Stimulated activated CD8-positive, alpha-beta memory T cell treated with anti-CD3 and anti-CD28 coated beads, Interleukin-2, amount 100 ng/mL, for 48 hours (primary cell): ENCODE measurements around the gene NCAM1.
"Not testable (repeated sequence)": the region's sequence is repeated elsewhere in the genome, so short reads cannot be mapped to it uniquely, and the experiment has no call there.

ENCODE experiments used
- DNase-seq, 2 donors: peaks; one replicate each; pipeline ENCODE4 v3.0.0-alpha.2; 2020; ENCODE audit warnings: low read depth in 2 of 2

Gene NCAM1

DNA sequence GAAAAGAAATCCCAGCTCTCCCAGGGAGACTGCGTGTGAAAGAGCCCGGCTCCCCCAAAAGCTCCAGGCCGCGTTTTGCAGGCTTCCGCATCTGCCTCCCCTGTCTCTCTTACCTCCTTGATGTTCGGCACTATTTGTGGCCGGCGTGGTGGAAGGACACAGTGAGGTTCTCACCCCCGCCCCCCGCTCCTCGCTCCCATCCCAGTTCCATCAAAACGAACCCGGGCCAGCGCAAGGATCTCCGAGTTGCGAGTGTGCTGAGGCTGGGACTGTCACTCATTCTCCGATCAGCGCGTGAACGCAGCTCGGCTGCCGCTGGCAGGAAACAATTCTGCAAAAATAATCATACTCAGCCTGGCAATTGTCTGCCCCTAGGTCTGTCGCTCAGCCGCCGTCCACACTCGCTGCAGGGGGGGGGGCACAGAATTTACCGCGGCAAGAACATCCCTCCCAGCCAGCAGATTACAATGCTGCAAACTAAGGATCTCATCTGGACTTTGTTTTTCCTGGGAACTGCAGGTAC lies at the start of gene NCAM1:
NCAM1 (plus strand) TSS at position 275 of the 523 bp plus-strand sequence.
- peak in 1 of 2 donors; percentile 17 for DNase-seq

DNA sequence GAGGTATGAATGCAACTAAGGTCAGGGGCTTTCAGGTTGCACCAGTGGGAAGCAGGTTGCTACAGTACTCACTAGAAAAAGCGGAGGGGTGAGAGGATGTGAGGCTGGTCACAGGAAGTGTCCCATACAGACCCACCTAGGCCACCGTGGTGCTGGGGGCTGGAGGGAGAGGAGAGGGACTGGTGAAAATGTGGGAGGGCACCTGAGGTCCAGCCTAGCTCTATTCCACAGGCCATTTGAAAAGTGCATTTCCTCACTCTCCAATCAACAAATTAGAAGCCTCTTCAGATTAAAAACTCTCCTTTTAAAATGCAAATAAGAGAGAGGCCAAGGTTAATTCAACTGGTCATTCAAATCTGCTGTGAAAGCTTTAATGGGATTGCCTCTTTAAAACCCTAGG lies 38.6 kb upstream of the NCAM1 start:
- no peak for DNase-seq

DNA sequence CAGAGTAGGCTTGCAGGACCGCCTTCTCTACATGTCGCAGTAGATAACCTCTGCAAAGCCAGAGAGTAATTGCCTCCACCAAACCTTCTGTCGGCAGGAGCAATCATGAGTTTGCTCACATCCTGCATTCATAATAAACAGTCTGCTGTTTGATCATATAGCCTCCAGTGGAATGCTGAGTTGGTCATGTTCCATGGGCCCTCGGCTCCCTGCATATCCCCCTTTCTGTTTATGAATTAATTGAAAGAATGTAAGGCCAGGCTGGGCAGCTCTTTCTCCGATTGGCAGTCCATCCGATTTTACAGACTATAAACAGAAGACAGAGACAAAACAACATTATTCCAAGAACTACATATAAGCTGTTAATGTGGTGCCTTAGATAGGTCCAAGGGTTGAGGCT lies 36.4 kb upstream of the NCAM1 start:
- DNase-seq = not testable (repeated sequence)

DNA sequence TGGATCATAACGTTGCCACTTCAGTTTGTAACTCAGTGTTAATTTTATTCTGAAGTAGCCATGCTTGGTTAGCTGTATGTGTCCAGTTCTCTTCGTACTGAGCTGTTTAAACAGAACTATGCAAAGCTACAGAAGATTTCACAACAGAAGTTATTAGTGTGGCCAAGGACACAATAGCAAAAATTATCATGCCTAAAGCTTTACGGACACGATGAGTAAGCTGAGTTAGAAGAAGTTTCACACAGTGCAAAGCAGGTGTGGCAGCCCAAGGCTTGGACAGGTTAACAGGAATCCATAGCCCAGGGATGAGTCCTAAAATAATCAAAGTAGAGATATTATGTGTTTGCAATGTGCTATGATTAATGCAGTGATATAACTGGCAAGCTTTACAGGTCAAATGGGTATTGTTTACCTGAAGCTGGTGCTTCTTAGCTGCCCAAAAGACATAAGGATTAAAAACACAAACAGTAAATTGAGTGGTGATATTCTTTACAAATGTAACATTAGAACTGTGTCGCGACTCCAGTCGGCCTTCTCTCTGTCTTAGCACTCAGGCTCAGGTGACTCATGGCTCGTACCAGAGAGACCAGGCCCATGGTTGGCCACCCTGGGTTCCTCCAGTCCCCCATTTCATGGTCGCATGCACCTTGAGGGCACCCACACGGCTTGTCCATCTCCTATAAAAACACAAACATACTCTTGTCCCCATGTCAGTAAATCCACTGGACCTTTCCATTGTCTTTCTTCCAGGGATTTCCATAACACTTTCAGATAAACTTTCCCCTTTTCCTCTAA lies 35.5 kb upstream of the NCAM1 start:
- no peak for DNase-seq

DNA sequence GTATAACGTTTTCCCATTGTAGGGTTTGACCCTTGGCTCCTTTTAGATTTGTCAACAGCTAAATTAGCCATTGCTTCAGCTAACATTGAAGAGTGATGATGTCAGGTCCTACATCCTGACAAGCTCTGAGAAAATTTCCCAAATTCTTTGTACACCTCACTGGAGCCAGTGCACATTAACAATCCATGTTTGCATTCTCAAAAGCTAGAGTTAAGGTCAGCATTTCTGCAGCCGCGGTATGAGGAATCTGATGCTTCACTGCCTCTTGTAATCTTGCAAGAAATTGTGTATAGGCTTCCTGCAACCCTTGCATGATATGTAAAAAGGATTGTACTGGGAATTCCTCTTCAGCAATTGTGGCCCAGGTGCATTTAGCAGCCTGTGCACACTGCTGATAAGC lies 33.1 kb upstream of the NCAM1 start:
- no peak for DNase-seq

DNA sequence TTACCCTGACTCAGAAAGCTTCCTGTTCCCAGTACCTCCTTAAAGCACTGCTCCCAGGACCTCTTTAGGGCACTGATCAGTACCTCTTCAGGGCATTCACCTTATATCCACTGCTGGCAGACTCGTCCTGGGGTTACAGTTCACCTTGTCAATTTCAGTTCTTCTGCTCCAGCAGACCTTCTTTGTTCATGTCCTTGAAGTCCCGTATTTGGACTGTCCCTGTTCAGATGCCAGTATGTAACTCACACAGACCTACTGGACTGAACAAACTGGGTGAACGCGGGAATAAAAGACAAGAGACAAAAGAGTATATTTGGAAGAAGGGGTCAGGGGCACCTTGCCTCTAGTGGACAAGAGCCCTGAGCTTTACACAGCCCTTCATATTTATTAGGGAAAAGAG lies 31.8 kb upstream of the NCAM1 start:
- DNase-seq = no peak

DNA sequence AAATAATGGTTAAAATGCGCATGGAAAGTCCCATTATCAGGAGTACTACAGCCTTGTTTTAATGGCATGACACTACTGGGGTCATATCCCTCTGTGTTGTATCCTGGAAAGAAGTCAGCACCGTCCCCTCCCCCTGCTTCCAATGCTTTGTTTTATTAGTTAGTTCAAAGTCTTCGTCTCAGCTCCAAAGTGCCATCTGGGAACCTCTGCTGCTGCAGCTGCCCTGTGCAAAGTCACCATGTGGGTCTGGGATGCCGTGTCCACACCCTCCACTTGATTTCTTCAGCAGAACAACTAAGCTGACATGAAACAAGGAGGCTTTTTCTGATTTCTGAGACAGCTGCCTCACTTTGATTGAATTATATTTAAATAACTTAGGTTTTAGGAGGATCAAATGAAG lies 29.5 kb upstream of the NCAM1 start:
- no peak for DNase-seq

DNA sequence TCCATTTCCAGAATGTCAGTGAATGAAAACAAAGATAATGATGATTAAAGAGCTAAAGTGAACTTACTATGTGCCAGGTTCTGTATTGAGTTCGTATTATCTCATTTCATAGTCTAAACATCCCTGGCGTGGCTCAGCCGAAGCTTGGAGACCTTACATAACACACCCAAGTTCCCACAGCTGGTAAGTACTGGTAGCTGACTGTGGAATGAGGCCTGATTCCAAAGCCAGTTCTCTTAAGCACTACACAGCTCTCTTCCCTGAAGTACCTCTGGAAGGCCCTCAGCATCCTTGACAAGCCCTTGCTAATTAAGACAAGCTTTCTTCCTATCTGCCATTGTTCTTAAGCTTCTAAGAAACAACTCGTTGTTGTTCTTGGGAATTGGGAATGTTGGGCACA lies 28.6 kb upstream of the NCAM1 start:
- no peak for DNase-seq

DNA sequence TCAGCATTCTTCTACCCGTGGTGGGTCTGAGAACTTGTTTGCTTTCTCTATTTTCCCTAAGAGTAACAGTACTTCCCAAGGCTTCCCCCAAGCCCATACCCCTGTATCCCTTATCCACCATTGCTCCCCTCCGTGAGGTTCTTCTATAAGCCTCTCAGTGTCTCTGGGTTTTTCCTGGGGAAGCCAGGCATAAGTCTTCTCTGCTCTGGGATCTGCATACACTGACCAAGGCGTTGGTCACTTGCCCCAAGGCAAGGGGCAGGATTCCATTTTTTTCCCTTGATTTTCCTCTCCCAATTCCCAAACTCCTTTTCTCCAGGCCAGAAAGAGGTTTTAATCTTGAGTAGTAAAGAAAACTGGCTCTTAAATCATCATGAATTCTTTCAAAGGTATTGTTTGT lies 27.2 kb upstream of the NCAM1 start:
- no peak for DNase-seq

DNA sequence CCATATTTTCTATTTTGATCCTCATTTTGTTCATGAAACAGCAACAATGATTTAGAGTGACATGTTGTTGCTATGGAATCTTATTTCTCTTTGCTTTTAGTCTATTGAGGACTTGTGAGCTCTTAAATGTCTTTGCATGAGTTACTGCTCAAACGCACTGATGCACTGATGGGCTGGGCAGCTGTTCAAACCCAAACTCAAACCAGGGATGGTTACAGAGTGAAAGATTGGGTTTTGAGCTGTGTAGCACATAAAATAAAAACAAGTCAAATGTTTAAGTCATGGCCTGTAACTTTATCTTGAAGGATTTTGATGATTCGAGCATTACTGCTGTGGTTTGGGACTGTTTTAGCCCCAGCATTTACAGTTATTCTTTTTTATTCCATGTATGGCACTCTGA lies 20.1 kb upstream of the NCAM1 start:
- no peak for DNase-seq

DNA sequence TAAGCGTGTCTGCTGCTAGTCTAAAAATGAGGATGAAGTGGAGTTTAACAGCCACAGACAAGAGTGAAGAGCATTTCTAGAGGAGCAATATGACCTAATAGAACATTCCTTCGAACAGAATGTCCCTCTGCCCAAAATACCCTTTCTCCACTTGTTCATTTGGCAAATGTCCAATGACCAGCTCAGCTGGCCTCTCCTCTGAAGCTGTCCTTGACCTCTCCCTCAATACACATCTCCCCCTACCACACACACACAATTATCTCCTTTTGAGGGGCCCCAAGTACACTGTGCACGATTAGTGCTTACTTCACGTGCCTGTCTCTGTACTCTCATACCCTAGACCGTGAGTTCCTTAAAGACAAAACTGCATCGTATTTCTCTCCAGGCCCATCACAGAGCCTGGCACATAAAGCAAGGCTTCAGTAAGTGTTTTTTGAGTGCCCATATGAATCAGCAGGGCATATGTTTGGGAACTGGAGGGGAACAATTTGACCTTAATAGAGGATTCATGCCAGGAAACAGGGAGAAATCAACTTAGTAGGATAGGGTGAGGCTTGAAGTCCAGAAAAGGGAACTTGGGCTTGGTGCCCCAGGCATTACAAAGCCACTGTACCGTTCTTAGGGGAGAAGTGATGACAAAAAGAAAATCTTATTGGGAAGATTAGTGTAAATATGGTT lies 18.1 kb upstream of the NCAM1 start:
- DNase-seq = no peak

DNA sequence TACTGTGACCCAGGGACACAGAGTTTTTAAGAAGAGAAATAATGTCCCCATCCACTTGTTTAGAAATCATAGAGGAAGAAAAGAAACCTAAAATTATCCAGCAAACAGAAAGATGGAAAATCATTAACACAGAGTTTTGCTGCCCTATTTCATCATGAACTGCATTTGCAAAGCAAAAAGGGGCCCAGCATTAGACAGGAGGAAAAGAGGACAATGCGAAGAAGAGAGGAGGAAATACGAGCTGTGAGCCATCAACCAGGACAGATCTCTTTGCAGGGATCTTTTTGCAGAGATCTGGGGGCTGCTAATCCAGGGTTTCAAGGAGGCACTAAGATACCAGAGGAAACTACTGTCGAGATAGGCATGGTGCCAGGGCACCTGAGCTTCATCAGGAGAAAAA lies 14.4 kb upstream of the NCAM1 start:
- no peak for DNase-seq

DNA sequence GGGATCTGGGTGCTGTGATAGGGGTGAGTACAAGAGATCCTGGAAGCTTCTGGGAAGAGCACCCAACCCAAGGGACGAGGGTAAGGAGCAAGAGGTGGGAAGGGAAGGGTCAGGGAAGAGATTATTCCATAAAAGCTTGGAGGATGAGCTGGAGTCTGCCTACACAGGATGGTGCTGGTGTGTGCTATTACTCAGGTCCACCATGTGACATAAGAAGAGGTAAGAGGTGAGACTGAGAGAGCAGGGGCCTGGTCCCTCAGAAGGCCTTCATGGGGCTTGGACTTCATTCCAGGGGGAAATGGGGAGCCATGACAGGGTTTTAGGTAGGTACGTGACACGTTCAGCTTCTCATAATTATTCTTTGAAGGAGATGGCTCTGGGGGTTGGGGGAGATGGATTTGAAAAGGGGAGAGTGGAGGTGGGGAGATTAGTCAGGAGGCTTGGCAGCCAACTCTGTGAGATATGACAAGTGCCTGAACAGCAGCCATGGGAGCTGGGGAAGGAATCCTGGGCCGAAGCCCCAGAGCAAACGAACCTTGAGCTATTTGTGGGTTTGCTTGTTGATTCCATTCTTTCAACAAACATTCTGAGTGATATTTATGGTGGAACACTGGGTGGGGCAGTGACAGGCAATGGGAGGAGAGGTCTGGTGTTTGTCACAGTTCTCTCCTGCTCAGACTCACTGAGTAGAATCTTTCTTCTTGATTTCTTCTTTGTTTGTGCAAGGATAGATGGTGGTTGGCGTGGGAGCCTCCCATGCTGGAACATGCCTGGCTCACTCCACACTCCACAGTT lies 11.2 kb upstream of the NCAM1 start:
- DNase-seq = no peak

DNA sequence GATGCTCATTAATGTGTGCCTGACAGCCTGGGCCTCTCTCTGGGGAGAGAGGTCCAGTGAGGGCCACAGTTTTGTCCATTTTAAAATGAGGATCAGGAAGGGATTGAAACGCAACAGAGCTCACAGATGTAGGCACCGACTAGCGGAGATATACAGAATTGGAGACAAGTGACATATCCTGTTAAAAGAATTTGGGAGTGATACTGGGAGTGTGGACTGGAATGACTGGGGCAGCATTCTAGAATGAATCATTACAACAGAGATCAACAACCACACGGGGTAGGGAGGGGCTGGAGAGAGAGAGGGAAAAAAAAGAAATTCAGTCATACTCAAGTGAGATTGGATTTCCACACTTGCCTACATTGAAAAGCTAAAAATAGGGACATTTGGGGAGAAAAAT lies 2.5 kb upstream of the NCAM1 start:
- DNase-seq = no peak

DNA sequence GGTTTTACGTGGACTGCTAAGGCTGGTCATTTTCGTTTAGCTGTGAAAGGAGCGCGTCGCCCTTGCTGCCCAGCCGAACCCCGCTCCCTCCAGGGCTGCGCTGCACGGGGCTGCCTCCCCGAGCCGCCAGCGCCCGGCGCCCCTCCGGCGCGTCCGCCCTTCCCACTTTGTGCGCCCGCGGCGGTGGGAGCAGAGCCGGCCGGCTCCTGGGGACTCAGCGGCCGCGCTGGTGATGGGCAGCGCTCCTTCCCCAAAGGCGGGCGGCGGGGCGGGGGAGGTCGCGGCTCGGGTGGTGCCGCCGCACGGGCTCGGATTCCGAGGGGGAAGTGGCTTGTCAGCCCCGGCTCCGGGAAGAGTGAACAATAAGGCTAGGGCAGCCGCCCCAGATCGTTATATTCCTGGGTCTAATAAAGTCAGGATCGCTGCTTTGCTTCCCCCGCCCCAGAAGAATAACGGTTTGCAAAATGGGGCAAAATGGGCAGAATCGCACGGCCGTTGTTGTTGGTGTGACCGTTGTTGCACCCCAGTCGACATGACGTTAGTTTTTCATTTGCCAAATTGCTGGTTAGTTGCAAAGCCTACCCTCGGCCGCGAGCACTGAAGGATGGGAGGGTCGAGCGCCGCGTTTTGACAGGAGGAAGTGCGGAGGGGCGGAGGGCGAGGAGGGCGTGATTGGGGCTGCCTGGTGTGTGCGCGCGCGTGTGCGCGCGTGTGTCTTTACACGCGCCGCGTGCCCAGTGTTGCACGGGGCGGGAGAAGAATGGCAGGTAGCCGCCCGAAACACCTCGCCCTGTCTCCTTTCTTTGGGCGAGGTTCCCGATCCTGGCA lies 745 bp downstream of the NCAM1 start:
- no peak for DNase-seq

DNA sequence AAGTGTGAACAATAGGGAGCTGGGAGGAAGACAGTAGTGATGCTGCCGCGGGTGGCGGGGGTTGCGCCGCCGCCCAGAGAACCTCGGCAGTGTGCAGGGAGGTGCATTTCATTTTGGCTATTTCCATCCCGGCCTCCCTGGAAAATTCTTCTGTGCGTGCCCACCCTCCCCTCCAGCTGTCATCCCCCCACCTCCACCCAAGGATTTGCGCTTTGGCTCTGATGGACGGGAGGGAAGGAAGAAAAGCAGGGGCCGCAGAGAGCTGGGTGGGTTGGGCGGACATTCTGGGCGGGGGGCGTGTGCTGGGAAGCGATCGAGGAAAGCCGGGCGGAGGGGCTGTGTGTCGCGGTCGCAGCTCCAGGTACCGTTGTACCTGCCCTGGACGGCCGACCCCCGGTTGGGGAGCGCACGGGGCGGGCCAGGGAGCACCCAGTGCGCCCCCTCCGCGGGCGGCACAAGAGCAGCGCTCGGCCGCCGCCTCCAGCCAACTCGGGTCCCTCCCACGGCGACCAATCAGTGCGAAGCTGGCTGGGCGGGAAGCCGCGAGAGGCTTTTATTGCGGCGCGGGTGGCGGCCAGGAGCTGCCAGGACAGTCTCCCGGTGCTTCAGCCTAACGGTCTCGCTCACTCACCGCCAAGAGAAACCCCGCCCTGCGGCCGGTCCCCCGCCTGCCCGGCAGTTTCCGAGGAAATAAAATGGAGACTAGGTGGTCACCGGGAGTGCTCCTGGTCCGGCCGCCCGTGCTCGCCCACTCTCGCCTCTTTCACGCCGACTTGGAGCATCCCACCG lies 1.6 kb downstream of the NCAM1 start:
- no peak for DNase-seq

DNA sequence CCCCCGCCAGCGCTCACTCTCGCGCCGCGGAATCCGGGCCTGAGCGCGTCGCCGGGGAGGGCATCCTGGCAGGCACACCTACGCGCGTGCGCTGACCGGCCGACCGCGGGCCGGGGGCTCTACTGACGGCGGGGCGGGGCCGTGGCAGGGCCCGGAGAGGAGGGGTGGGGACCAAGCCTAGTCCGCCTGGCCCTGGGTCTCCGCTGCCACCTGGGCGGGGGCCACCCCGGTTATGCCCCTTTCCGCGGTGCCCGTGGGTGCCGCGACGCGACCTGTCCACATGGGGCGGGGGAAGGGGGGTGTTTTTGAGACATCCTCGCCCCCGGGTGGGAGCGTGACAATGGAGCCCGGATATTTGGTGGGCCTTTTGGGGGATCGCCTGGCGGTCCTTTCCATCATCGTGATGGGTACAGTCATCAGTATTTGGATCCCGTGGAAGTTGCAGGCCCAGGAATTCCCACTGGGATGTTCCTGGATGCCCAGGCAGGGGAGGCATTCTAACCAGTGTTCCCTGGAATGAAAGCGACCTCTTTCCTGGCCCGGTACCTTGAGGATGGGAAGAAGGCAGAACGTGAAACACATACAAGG lies 2.2 kb downstream of the NCAM1 start:
- DNase-seq = no peak

DNA sequence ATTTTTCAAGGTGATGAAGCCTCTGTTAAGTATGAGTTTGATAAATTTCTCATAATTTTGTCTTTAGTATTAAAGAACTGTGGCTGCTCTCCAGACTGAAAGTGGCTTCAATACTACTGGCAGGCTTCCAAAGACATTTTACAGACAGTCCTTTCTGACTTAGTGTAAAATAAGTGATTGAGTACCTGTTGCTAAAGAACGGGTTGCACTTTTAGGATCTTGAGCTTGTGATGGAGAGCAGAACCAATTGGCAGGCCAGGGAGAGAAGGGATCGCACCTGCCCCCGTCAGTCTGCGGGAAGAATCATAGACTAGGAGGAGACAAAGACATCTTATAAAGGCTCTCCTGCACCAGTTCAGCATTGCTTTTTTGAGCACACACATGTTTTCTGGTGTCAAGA lies 4.4 kb downstream of the NCAM1 start:
- DNase-seq = no peak

DNA sequence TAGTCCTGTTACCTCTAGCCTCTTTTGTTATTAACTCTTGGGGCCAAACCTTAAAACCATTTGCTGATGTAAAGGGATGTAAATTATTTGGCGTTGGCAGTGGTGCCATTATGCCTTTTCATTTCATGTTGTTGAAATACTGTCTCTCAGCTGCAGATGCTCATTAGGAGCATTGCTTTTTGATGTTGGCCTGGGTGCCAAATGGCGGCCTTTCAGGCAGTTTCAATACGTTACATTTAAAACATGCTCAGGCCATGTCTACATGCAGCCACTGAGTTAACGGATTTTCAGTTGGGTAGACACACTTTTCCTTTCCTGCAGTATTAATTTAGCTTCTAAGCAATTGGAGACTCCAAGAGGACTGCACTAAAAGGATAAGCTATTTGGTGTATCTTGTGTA lies 5.3 kb downstream of the NCAM1 start:
- no peak for DNase-seq

DNA sequence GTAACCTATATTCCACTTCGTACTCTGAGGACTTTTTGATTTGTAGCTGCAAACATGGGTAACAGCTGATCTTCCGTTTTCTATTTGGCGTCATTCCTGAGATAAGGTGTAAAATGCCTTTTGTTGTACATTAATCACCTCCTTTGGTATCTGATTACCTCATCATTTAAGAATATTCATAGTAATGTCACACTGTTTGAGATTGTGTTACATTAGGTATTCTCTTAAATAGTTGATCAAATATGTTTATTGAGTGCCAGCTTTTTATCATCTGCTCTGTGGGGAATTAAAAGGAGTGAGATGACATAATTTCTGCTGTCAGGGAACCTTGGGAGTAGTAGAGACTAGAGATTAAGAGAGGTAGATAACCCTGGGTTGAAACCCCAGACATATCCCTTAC lies 5.9 kb downstream of the NCAM1 start:
- DNase-seq = no peak
